Measurements from ENCODE around the gene SLC38A8. TPM values are rescaled to one million over a fixed set of nuclear protein-coding genes. Genes with fewer than 3 reads are reported as not detected.

The SLC38A8 gene
- total and polyA plus RNA-seq, 8 donors, result 0.08 TPM; not detected in 7

- no peak overlapping the region for H3K4me3 ChIP-seq
- TF ChIP-seq EP300 (IDR thresholded peaks at IDR 0.05), result no peak
- no peak for TF ChIP-seq CTCF (IDR thresholded peaks at IDR 0.05)
- no peak for TF ChIP-seq POLR2A (IDR thresholded peaks at IDR 0.05)
- TF ChIP-seq POLR2AphosphoS5 (IDR thresholded peaks at IDR 0.05), result no peak
- peaks cover 0 to 3% (median 0%) of the 10 kb centered on the region in 3 donors for H3K27me3 ChIP-seq
- no peak overlapping the region for H3K27ac ChIP-seq
- DNase-seq, result no peak
- 93 to 97% (median 95%) methylated on average over 7 to 8 of the region's 8 CpGs for WGBS, 5 donors
- intact Hi-C loops (cut with DNase I; ENCODE audit: low total_unique reads), result no loop called here
- no peaks in the 10 kb centered on the region for H3K4me1 ChIP-seq
- no peaks in the 10 kb centered on the region for H3K36me3 ChIP-seq
- peaks cover 0 to 13% (median 12%) of the 10 kb centered on the region in 4 donors for H3K9me3 ChIP-seq
Measured at GRCh38 chr16:83981799-83982198, 60.8 kb downstream of the SLC38A8 start.

DNA sequence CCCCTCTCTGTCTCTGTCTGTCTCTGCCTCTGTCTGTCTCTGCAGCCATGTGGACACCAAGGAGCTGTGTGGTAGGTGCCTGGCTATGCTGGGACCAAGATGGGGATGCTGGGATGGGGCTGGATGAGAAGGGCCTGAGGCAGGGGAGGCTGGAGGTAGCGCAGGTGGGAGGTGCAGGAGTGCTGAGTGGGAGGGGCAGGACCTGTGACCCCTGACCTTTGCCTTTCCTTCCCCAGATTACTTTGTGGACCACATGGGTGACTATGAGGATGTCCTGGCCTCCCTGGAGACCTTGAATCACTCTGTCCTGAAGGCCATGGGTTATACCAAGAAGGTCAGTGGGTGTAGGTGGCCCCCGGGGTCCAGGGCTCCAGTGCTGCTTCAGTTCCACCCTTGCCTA is 61.8 kb downstream of the SLC38A8 start:
- Histone ChIP-seq H3K4me3 (no peak overlapping the region), H3K27me3 (peaks cover 0 to 5% (median 0%) of the 10 kb centered on the region in 3 donors), H3K4me1 (no peaks in the 10 kb centered on the region), H3K36me3 (no peaks in the 10 kb centered on the region), H3K9me3 (peaks cover 0 to 13% (median 12%) of the 10 kb centered on the region in 4 donors), H3K27ac (no peak overlapping the region)
- intact Hi-C loops (cut with DNase I; ENCODE audit: low total_unique reads), result no loop called here
- WGBS, 5 donors, result 84 to 96% (median 90%) methylated on average over 2 of the region's 2 CpGs
- DNase-seq, result no peak
- no peak for TF ChIP-seq EP300 (IDR thresholded peaks at IDR 0.05)
- no peak for TF ChIP-seq POLR2A (IDR thresholded peaks at IDR 0.05)
- TF ChIP-seq POLR2AphosphoS5 (IDR thresholded peaks at IDR 0.05), result no peak
- no peak for TF ChIP-seq CTCF (IDR thresholded peaks at IDR 0.05)

- DNase-seq, result no peak
- intact Hi-C loops (cut with DNase I; ENCODE audit: low total_unique reads), result loop anchor here (10.0 kb wide), 2 partner anchors 65 to 215 kb away; partner anchors contain the start of genes ADAD2 and SLC38A8
- Histone ChIP-seq H3K36me3 (no peaks in the 10 kb centered on the region), H3K27ac (no peak overlapping the region), H3K4me3 (no peak overlapping the region), H3K4me1 (no peaks in the 10 kb centered on the region), H3K27me3 (peaks cover 0 to 5% (median 0%) of the 10 kb centered on the region in 3 donors), H3K9me3 (peaks cover 0 to 13% (median 12%) of the 10 kb centered on the region in 4 donors)
- TF ChIP-seq EP300 (IDR thresholded peaks at IDR 0.05) (no peak), POLR2A (IDR thresholded peaks at IDR 0.05) (no peak), CTCF (IDR thresholded peaks at IDR 0.05) (no peak), POLR2AphosphoS5 (IDR thresholded peaks at IDR 0.05) (no peak)
- 85 to 96% (median 91%) methylated on average over 7 of the region's 7 CpGs for WGBS, 5 donors
Measured at GRCh38 chr16:83979441-83979840, 63.2 kb downstream of the SLC38A8 start.

GRCh38 chr16:83978401-83978904 is 64.1 kb downstream of the SLC38A8 start:
- H3K9me3 ChIP-seq, result peaks cover 0 to 13% (median 12%) of the 10 kb centered on the region in 4 donors
- DNase-seq, result no peak
- no peaks in the 10 kb centered on the region for H3K4me1 ChIP-seq
- TF ChIP-seq POLR2A (IDR thresholded peaks at IDR 0.05) (no peak), POLR2AphosphoS5 (IDR thresholded peaks at IDR 0.05) (no peak), EP300 (IDR thresholded peaks at IDR 0.05) (no peak), CTCF (IDR thresholded peaks at IDR 0.05) (no peak)
- no peaks in the 10 kb centered on the region for H3K36me3 ChIP-seq
- intact Hi-C loops (cut with DNase I; ENCODE audit: low total_unique reads), result loop anchor here (10.0 kb wide), 2 partner anchors 66 to 216 kb away; partner anchors contain the start of genes ADAD2 and SLC38A8
- no peak overlapping the region for H3K27ac ChIP-seq
- no peak overlapping the region for H3K4me3 ChIP-seq
- H3K27me3 ChIP-seq, result peaks cover 0 to 10% (median 0%) of the 10 kb centered on the region in 3 donors
- WGBS, 5 donors, result 75 to 84% (median 81%) methylated on average over 5 of the region's 5 CpGs
